ENCODE results near the gene REM2. TPM values are rescaled to one million over a fixed set of nuclear protein-coding genes. Genes with fewer than 3 reads are reported as not detected.
"Not testable (repeated sequence)": the region's sequence is repeated elsewhere in the genome, so short reads cannot be mapped to it uniquely, and the experiment has no call there.

Gene REM2
- total RNA-seq, 1 experiment from 2014 or later, result not detected

DNA sequence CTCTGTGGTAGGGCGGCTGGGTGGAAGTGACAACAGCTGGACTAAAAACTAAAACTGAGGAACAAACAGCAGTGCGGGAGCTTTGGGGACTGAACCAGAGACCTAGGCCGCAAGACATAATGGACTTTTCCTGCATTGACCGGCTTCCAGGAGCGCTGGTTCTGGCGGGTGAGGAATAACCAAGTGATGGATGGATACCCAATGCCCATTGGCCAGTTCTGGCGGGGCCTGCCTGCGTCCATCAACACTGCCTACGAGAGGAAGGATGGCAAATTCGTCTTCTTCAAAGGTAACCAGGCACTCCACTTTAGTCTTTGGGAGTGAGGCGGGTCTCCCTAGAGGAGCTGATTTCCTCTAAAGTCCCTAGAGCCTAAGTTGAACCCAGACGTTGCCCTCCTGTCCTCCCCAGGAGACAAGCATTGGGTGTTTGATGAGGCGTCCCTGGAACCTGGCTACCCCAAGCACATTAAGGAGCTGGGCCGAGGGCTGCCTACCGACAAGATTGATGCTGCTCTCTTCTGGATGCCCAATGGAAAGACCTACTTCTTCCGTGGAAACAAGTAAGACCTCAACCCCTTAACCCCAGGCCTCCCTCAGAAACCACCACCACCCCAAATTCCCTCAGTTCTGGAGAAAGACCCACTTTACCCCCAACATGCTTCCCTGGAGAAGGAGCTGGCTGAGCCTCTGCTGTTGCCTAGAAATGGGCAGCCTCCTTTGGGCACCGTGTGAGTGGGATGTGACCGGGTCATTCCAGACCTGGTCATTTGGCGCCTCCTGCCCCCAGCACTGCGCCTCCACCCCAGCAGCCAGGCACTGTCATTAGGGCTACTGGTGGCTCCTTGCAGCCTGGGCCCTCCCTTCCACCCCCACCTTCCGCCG, 38.6 kb upstream of the REM2 start:
- Histone ChIP-seq H3K4me3 (no peak overlapping the region), H3K27me3 (no peaks in the 10 kb centered on the region), H3K36me3 (peaks cover 47% of the 10 kb centered on the region), H3K9me3 (replicated peaks) (no peaks in the 10 kb centered on the region), H3K27ac (no peak overlapping the region), H3K4me1 (peaks cover 29% of the 10 kb centered on the region)
- DNase-seq, result no peak

DNA sequence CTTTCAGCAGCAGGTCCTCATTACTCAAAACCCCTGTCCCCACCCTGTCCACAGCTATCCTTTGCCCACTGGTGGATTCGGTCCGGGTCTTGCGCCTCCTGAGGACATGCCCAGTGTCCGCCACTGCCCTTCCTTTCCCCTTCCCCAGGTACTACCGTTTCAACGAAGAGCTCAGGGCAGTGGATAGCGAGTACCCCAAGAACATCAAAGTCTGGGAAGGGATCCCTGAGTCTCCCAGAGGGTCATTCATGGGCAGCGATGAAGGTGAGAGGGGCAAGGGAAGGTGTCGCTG, 38.0 kb upstream of the REM2 start:
- no peak for DNase-seq
- H3K27ac ChIP-seq, result no peak overlapping the region
- no peak overlapping the region for H3K4me3 ChIP-seq
- H3K27me3 ChIP-seq, result no peaks in the 10 kb centered on the region
- peaks cover 35% of the 10 kb centered on the region for H3K4me1 ChIP-seq
- H3K9me3 ChIP-seq (replicated peaks), result no peaks in the 10 kb centered on the region
- peaks cover 45% of the 10 kb centered on the region for H3K36me3 ChIP-seq

GRCh38 chr14:22845821-22846625, 37.0 kb upstream of the REM2 start:
- Histone ChIP-seq H3K9me3 (replicated peaks) (no peaks in the 10 kb centered on the region), H3K36me3 (peaks cover 44% of the 10 kb centered on the region), H3K27ac (peak overlapping the region; percentile 78), H3K27me3 (no peaks in the 10 kb centered on the region), H3K4me1 (peaks cover 37% of the 10 kb centered on the region), H3K4me3 (no peak overlapping the region)
- no peak for DNase-seq

GRCh38 chr14:22846811-22847307, 36.2 kb upstream of the REM2 start:
- Histone ChIP-seq H3K27ac (peak overlapping the region; percentile 78), H3K36me3 (peaks cover 39% of the 10 kb centered on the region)
- DNase-seq, result peak; percentile 54 to 65

DNA sequence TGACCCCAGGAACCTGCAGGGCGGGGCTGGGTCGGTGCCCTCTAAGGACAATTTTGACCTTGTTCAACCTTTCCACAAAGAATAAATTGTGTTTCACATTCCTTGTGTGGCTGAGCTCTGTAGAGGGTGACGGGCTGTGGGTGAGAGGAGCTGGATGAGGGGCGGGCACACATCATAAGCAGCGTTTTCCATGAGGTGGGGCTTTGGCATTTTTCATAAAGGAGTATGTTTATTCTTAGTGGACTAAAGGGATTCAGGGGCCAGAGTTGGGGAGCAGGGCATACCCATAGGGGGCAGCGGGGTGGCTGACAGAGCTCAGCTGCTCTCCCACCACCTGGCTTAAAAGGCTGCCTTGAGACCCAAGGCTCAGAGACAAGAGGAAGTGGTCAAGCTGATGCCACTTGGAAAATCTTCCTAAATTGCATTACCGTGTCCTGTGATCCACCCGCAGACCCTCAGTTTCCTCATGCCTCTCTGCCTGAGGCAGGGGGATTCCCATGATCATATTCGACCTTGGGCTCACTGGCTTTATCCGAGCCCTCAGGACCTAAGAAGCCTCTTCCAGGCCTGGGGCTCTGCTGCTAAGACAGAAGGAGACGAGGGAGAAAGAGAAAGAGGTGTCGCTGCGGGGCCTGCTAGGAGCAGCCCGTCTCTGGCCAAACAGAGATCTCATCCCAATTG, 35.2 kb upstream of the REM2 start:
- H3K27ac ChIP-seq, result peak overlapping the region; percentile 96
- H3K36me3 ChIP-seq, result peaks cover 30% of the 10 kb centered on the region
- peaks cover 42% of the 10 kb centered on the region for H3K4me1 ChIP-seq
- no peaks in the 10 kb centered on the region for H3K27me3 ChIP-seq
- peak overlapping the region; percentile 31 for H3K4me3 ChIP-seq
- DNase-seq, result peak; percentile 87 to 88
- no peaks in the 10 kb centered on the region for H3K9me3 ChIP-seq (replicated peaks)

More at GRCh38 chr14:22846811-22847307, 36.2 kb upstream of the REM2 start:
- Histone ChIP-seq H3K4me1 (peaks cover 40% of the 10 kb centered on the region), H3K4me3 (no peak overlapping the region), H3K27me3 (no peaks in the 10 kb centered on the region), H3K9me3 (replicated peaks) (no peaks in the 10 kb centered on the region)

- H3K4me1 ChIP-seq, result peaks cover 43% of the 10 kb centered on the region
- peak overlapping the region; percentile 96 for H3K27ac ChIP-seq
- peak overlapping the region; percentile 31 for H3K4me3 ChIP-seq
- H3K27me3 ChIP-seq, result no peaks in the 10 kb centered on the region
- H3K36me3 ChIP-seq, result peaks cover 22% of the 10 kb centered on the region
- peak; percentile 90 for DNase-seq
- H3K9me3 ChIP-seq (replicated peaks), result no peaks in the 10 kb centered on the region
These were observed 34.5 kb upstream of the REM2 start for GRCh38 chr14:22848351-22849164.

DNA sequence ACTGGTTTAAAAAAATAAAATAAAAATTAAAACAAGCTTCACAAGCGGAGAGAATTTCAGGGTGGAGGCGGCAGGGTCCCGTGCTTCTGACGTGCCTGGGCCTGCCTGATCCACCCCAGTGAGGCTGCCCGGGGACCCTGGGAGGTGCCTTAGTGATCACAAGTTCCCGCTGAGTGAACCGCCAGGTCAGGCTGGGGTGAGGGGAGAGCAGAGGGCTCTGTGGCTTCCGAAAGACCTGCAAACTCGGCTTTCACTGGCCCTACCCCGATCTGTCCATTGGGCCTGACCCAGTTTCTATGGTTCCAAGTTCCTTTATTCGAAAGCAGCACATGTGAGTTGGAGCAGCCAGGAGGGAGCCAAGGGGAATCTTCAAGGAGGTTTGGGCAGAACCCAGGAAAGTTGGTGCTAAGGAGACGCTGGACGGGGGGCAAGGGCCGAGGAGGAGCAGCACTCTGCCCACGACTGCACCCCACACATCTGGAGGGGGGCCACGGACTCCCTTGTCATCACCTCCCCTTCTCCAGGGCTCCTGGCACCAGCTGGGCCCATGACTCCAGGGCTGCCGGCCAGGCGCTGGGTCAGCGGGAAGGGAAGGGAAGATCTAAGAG, 33.7 kb upstream of the REM2 start:
- H3K27me3 ChIP-seq, result no peaks in the 10 kb centered on the region
- peaks cover 16% of the 10 kb centered on the region for H3K36me3 ChIP-seq
- H3K27ac ChIP-seq, result peak overlapping the region; percentile 96
- DNase-seq, result peak; percentile 72 to 77
- H3K9me3 ChIP-seq (replicated peaks), result no peaks in the 10 kb centered on the region
- peak overlapping the region; percentile 10 for H3K4me3 ChIP-seq
- H3K4me1 ChIP-seq, result peaks cover 43% of the 10 kb centered on the region

DNA sequence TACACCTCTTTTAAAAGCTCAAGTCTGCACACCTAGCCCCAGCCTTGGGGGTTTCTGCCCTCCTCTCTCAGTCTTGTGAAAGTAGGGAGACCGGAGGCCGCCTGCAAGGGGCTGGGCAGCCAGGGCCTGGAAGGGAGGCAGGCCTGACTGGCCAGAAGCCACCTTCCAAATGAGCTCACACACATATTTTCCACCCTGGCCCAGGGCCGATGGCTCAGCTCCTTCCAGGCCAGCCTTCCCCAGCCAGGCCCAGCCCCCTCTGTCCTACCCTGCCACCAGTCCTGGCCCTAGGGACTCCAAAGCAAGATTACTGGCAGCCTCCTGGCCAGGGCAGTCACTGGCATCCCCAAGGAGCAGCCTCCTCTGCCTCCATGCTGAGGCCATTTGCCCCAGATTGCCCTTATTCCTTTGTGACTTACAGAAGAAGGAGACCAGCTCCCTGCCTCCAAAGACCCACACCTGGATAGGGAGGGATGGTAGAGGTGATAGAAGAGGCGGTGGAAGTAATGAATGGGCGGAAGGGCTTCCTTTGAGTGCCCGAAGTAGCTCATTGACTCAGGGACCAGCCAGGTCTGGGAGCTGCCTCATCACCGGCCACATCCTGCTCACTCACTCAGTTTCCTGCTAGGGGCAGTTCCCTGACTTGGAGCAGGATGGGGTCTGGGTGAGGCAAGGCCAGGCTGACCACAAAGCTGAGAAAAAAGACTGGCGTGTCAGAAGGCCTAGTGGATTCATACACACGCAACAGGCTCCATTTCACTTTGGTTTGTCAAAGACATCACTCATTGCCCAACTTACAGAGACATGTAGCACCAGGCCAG, 31.9 kb upstream of the REM2 start:
- Histone ChIP-seq H3K27me3 (no peaks in the 10 kb centered on the region), H3K27ac (no peak overlapping the region), H3K4me3 (no peak overlapping the region), H3K36me3 (peaks cover 4% of the 10 kb centered on the region), H3K4me1 (peaks cover 34% of the 10 kb centered on the region), H3K9me3 (replicated peaks) (no peaks in the 10 kb centered on the region)
- DNase-seq, result no peak

GRCh38 chr14:22852178-22852577, 30.8 kb upstream of the REM2 start:
- not testable (repeated sequence) for H3K27me3 ChIP-seq; DNase-seq; H3K9me3 ChIP-seq (replicated peaks); H3K36me3 ChIP-seq; H3K4me3 ChIP-seq; H3K27ac ChIP-seq
- peaks cover 24% of the 10 kb centered on the region for H3K4me1 ChIP-seq

- Histone ChIP-seq H3K4me1 (peaks cover 24% of the 10 kb centered on the region), H3K4me3 (no peak overlapping the region), H3K36me3 (no peaks in the 10 kb centered on the region), H3K27ac (no peak overlapping the region), H3K9me3 (replicated peaks) (no peaks in the 10 kb centered on the region), H3K27me3 (no peaks in the 10 kb centered on the region)
- no peak for DNase-seq
These were observed 30.5 kb upstream of the REM2 start for GRCh38 chr14:22852599-22852939.

DNA sequence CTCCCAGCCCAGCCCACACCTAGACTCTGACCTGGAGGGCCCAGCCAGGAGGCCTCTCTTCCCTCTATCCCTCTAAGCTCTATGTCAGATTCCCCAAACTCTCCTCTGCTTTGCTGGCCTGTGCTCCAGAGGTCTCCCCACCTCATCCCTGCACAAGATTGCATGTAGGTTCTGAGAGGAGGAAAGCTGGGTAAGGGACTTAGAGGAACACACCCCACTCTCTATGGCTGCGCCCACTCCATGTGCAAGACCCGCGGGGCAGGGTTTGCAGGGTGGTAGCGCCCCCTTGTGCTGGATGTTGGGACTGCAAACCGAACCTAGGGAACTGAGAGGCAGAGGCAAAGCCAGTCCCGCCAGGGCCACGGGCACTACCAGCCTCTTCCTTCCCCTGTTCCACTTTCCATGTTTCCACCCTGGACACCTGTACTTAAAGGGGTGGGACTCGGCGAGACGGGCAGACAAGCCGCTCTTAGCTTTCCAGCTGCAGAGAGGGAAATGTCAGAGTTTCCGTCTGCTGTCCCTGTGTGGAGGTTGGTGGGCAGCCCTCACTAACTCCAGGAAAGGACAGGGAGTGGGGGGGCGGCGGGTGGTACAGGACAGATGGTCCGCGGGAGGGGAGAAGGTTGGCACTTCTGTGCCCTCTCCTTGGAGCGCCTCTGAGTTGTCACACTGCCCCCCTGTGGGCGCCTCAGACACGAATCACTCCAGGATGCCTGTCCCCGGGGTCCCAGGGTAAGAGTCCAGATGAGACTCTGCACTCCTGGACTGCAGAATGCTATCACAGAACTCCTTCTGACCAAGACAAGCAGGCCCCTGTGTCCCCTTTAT, 29.9 kb upstream of the REM2 start:
- peak; percentile 88 to 93 for DNase-seq
- H3K4me1 ChIP-seq, result peaks cover 18% of the 10 kb centered on the region
- H3K4me3 ChIP-seq, result peak overlapping the region; percentile 49
- no peaks in the 10 kb centered on the region for H3K9me3 ChIP-seq (replicated peaks)
- H3K36me3 ChIP-seq, result no peaks in the 10 kb centered on the region
- peak overlapping the region; percentile 36 for H3K27ac ChIP-seq
- H3K27me3 ChIP-seq, result no peaks in the 10 kb centered on the region

- peaks cover 16% of the 10 kb centered on the region for H3K4me1 ChIP-seq
- not testable (repeated sequence) for H3K27me3 ChIP-seq; H3K27ac ChIP-seq; H3K9me3 ChIP-seq (replicated peaks); H3K4me3 ChIP-seq; H3K36me3 ChIP-seq; DNase-seq
These were observed 28.7 kb upstream of the REM2 start for GRCh38 chr14:22854296-22854695.
